NCI-H1105 (cell line): Measurements from ENCODE around the gene AUNIP.

Source experiments
- DNase-seq: peaks from one replicate; lab custom pipeline; 2025; lab: John Stamatoyannopoulos, UW

The AUNIP gene

DNA sequence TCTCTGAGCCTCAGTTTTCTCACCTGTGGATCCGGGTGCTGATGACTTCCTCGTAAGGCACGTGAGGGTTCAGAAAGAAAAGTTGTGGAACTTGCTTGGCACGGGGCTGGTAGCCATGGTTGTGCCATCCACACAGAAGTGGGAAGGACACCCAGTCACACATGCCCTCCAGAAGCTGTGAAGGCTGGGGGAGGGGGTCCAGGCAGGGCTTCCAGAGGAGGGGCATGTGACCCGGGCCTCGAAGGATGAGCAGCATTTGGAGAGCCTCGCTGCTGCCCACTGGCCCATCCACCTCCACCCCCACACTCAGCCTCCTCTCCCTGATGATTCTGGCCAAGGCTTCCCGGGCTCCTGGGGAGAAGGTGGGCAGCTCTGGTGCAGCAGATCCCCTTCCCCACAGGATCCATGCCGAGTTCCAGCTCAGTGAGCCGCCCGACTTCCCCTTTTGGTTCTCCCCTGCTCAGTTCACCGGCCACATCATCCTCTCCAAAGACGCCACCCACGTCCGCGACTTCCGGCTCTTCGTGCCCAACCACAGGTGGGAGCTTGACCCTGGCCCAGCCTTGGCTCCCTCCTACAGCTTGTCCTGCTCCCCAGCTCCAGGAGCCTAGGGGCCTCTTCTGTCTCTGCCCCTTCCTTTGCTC lies 49.9 kb downstream of the AUNIP start:
- no peak for DNase-seq

DNA sequence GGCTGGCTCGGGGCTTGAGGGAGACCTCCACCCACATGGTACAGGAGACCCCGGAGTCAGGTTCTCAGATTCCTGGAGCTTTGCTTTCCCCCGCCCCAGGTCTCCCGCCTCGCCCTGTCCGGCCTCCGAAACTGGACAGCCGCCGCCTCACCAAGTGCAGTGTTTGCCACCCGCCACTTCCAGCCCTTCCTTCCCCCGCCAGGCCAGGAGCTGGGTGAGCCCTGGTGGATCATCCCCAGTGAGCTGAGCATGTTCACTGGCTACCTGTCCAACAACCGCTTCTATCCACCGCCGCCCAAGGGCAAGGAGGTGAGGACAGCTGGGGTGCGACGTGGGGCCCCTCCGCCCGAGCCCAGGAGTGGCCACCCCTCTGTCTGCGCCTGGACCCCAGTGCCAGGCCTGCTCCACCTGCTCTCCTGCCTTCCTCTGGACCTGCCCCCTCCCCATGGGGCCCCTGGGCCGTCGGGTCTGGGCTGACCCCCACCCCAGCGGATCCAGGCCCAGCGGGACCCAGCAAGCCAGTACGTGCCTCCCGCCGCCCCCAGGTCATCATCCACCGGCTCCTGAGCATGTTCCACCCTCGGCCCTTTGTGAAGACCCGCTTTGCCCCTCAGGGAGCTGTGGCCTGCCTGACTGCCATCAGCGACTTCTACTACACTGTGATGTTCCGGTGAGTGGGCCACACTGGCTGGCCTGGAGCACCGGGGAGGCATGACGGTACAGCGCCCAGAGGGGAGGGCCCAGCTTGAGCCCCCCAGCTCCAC lies 50.6 kb downstream of the AUNIP start:
- DNase-seq, result no peak

DNA sequence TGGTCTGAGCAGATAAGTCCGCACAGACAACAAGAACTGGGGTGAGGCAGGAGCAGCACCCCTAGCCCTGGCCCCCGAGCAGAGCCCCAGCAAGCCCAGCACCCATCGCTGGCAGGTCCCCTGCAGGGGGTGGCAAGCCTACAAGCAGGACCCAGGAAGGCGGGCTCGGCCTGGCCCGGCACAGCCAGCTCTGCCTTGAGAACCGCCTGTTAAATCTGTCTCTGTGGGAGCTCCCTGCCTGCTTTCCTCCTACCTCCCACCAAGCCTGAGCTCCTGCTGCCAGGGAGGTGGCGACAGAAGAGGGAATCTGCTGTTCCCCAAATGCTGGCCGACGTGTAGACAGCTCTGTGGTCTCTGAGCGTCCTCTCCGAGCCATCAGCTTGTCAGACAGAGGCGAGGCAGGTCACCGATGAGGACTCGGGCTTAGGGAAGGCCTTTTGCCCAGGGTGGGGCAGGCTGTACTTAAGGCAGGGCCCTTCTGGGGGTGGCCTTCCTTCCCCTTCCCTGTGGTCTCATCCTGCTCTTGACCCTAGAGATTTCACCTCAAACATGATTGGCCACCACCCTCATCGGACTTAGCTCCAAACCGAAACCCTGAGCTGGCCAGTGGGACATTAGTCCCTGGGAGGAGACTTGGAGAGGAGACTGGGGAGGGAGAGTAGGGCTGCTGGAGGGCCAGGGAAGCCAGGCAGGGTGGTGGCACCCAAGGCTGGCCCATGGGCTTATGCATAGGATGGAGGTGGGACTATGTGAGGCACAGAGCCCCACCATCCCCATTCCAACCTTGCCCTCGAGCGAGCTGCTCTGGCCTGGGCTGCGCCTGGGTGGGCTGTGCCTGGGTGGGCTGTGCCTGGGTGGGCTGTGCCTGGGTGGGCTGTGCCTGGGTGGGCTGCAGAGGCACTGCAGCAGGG lies 51.5 kb downstream of the AUNIP start:
- no peak for DNase-seq

DNA sequence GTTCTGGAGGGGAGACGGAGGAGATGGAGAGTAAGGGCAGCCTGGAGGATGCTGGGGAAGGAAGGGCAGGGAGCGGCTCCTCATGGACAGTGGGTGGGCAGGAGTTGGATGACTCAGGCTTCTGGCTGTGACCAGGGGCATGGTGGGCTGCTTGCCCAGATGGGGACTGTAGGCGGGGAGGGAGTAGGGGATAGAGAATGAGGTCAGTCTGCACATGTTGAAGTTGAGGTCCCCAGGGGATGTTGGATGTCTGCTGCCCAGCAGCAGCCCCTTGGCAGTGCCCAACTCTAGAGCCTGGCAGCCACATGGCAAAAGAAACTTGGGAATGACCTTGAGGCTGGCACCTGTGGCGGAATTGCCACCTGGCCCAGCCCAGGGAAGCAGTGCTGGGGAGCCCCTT lies 52.8 kb downstream of the AUNIP start:
- DNase-seq, result no peak

DNA sequence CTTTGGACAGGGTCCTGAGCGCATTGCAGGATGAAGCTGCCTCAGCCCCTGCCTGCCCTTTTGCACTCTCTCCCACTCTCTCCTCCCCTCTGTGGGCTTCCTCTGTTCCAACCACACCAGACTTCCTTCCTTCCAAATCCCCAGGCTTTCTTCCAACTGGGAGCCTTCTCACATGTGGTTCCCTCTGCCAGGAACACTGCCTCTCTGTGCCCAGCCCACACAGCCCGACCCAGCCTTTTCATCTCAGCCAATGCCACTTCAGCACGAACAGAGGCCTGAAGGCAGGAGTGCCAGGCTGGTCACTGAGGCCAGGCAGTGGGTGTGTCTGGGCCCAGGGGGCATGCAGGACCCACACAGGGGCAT lies 53.4 kb downstream of the AUNIP start:
- DNase-seq, result no peak

DNA sequence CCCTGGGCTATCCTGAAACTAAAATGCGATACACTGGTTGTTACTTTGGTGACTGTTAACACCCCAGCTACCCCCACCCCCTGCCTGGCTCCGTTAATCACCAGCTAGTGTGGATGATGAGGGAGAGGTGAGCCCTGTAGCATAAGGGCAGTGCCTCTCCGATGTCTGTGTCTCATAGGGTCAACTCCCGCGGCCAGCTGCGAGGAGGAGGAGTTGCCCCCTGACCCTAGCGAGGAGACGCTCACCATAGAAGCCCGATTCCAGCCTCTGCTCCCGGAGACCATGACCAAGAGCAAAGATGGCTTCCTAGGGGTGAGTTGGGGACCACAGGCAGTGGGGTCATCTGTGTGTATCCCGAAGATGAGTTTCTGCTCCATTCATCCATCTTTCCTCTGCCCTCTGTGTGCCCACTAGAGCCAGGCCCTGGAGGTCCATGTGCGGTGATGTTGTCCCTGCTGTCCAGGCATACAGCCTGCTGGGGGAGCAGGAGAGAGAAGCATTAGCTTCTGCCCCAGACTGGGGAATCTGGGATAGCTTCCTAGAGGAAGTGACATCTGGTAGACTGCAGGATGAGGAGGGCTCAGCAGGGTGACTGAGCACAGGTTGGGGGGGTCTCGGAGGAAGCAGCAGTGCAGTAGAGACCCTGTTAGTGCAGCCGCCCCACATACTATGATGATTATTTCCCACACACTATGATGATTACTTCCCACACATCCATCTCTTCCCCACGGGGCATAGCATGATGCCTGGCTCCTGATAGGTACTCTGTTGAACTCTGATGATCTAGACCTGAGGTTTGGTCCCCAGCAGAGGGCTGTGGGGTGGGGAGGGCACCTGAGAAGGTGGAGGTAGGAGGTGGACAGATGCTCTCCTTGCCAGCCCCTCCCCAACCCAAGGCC lies 54.0 kb downstream of the AUNIP start:
- DNase-seq, result no peak

DNA sequence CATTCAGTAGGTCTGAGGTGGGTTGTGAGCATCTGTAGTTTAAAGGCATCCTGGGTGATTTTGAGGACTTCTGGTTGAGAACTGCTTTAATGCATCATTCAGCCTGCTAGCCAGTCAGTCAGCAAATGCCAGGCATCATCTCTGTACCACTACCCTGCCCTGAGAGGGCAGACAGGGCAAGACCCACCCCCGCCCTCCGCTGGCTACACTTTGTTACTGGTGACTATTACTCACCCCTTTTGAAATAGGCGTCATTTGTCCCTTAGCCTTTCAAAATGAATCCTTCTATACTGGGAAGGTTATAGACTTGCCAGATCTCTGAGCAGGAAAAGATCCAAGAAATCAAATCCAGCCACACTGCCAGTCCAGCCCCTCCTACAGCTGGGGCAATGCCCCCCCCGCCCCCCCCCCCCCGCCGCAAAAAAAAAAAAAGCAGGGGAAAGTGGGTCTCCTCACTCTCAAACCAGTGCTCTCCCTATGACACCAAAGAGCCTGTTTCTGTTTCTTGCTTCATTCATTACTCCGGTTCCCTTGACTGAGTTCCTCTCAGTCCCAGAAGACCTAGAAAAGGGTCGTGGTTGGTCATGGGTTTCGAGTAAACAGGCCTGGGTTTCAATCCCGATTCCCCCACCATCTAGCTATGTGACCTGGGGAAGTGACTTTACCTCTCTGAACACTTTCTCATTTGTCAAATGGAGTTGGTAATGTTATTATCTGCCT lies 54.9 kb downstream of the AUNIP start:
- DNase-seq, result no peak

DNA sequence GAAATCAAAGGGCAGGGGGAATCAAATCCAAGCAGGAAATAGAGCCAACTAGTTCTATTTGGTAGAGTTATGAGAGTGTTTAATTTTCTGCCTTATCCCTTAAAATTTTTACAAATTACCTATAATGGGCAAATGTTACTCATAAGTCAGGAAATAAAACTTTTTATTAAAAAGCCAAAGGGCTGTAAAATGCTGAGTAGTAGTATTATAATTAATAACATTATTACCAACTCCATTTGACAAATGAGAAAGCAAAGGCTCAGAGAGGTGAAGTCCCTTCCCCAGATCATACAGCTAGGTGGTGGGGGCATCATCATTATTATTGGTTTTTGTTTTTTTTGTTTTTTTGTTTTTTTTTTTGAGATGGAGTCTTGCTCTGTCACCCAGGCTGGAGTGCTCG lies 55.9 kb downstream of the AUNIP start:
- DNase-seq, result no peak

DNA sequence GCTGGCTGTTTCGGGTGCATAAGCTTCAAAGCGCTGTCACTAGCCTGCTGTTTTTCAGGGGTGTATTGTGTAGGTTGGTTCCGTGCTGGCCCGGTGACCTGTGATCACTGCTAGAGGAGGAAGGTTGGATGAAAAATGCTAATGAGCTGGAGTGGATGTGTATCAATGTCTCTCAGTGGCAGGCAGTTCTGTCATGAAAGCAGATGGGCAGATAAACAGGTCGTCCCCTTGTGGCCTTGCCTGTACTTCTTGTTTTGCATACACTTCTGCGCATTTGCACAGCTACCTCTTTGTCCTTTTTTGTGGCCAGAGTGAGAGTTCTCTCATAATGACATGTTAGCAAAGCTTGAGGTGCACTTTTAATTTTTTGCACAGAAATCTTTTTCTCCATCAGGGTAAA lies 56.3 kb downstream of the AUNIP start:
- DNase-seq, result no peak

DNA sequence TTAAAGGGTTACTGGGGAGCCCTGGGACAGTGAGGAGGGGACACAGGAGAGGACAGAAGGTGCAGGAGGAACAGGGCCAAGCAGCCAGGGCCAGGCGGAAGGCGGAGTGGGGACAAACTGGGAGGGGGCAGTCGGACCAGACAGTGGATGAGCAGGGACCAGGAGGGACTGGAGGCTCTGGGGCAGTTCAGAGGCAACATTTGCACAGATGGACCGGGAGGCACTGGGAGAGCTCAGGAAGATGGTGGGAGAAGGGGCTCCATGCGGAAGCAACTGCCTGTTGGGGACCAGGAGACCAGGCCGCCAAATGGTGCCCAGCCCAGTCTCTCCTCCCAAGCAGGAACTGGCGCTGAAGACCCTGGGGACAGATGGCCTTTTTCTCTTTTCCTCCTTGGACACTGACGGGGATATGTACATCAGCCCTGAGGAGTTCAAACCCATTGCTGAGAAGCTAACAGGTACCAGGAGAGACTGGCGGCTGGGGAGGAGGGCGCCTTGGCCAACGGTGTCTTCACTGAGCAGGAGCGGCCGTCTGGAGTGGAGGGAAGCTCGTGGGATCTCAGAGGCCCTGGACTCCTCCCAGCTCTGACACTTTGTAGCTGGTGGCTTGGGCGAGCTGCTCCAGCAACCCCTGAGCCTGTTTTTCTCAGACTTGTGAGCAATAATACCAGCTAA lies 58.4 kb downstream of the AUNIP start:
- no peak for DNase-seq

DNA sequence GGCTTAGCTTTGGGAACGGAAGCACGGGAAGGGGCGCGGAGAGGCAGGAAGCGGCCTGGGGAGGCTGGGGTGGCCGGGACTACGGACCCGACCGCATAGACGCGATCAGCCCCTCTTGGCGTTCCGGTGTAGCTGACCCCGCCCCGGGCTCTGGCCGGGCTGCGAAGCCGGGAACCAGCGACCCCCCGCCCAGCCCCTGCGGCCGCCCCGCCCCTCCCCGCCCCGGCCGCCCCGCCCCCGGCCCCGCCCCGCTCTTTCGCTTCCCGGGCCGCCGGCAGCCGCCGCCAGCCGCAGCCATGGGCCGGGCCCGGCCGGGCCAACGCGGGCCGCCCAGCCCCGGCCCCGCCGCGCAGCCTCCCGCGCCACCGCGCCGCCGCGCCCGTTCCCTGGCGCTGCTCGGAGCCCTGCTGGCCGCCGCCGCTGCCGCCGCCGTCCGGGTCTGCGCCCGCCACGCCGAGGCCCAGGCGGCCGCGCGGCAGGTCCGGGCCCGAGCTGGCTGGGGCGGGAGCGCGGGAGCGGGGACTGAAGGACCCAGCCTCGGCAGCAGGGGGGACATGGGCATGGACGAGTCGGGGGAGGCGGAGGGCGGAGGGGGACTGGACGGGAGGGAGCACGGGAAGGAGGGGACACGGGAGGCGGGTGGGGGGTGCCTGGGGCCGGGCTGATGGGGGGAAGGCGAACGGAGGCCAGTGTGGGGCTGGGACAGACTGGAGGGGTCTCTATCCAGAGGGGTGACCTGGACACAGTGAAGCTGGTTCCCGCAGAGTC lies 59.1 kb downstream of the AUNIP start, which contains the start of gene SELENON:
SELENON (plus strand) TSS at position 259 of the 768 bp plus-strand sequence; CDS start at position 297, 38 bp downstream.
- peak; percentile 54 for DNase-seq

DNA sequence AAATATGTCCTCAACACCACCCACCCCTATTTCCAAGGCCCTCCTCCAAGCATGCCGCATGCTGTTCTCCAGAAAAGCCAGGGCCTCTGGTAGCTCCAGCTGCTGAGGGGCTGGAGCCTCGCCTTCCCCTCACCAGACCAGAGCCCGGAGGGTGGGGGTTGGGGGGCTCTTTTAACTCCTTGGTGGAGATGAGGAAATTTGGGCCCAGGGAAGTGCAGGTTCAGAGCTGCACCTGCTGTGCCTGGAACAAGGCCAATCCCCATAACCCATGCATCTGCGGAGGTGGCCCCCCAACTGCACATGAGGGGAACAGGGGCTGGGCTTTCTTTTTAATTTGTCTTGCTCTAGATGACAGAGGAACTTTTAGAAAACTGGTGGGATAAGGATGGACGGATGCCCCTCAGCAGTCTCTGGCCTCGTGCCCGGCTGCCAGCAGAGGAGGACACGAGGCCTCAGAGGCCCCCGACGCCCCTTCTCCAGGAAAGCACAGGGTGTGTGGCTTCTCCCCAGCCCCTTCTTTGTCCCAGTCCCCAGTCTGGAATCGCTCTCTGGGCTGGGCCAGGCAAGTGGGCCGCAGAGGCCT lies 59.8 kb downstream of the AUNIP start:
- peak; percentile 48 for DNase-seq

DNA sequence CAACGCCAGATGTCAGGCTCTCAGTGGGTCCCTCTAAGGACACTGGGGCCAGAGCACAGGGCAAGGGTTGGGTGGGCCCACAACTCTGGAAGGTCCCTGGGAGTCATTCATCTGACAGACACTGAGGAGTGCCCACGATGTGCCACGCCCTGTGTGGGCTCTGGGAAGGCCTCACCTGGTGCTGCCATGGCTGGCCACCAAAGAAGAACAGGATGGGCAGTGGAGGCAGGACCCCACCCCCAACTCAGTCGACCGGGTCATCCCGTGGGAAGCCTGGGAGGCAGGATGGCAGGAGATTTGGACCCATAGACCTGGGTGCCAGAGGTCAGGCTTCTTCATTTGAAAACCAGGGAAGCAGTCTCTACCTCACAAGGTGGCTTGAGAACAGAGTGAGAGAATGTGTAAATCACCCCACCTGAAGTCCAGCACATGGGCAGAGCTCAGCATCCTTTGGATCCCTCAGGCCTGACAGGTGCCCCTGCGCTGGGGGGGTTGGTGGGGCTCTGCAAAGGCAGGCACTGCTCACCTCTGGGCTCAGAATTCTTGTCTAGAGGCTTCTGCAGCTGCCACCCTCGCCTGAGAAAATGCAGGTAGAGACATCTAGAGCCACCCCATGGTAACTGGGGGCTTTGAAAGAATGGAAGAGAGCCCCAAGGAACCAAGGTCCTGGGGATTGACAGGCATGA lies 60.4 kb downstream of the AUNIP start:
- DNase-seq, result no peak

DNA sequence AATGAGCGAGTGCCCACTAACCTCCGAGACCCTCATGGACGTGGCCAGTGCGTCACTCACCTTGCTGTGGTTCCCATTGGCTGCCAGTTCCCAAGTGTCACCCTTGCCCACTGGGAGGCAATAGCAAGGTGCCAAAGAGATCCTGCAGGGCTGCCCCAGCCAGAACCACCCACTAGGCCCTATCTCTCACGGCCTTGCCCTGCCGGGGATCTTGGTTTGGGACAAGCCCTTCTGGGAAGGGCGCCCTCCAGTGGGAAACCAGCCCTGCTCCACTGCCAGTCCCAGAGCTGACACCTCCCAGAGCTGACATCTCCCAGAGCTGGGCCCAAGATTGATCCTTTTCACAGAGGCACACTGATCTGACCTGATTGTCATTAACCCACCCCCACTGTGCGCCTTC lies 61.3 kb downstream of the AUNIP start:
- DNase-seq, result no peak

DNA sequence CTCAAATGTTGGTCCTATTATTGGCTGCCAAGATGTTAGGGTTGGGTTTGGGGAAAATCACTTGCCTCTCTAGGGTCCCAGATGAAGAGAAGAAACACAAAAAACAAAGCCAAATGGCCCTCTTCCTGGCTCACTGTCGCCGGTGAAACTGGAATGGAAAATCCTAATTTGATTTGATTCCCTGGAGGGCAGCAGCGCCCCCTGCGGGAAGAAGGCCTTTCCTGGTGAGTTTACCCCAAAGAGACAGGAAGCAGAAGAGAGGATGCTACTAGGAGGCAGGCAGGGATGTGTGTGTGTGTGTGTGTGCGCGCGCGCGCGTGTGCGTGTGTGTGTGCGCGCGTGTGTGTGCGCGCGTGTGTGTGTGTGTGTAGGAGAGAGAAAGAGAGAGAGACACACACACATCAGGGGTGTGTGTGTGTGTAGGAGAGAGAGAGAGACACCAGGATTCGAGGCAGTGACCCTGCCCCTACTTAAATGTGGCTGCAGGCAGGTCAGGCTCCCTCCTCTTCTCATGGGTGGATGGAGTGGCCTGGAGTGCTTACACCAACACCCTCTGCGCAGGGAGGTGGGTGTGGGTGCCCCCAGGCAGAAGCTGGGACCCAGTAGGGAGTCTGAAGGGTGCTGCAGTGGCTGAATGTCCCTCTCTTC lies 62.3 kb downstream of the AUNIP start:
- peak; percentile 92 for DNase-seq

DNA sequence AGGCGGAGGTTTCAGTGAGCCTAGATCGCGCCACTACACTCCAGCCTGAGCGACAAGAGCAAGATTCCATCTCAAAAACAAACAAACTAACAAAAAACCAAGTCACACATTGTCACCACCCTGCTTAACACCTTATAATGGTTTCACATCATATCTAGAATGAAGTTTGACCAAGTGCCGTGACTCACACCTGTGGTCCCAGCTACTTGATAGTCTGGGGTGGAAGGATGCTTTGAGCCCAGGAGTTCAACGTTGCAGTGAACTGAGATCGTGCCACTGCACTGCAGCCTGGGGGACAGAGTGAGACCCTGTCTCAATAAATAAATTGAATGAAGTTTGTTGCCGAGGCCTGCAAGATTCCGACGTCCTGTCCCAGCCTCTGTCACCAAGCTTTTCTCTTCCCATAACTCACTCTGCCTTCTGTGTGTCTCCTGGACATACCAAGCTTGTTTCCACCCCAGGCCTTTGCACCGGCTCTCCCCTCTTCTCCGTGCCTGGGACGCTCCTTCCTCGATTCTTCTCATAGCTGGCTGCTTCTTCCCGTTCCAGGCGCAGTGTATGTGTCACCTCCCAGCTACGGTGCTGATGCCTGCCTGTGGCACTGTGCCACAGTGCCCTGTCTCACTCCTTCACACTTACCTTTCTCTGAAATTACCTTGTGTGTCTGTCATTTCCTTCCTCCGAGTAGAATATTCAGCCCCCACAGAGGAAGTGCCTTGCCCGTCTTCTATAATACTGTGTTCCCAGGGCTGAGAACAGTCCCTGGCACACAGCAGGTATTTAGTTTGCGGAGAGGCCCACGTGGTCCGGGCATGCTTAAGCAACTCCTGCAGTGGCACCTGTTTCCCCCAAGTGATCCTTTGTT lies 63.1 kb downstream of the AUNIP start:
- peak; percentile 92 for DNase-seq

DNA sequence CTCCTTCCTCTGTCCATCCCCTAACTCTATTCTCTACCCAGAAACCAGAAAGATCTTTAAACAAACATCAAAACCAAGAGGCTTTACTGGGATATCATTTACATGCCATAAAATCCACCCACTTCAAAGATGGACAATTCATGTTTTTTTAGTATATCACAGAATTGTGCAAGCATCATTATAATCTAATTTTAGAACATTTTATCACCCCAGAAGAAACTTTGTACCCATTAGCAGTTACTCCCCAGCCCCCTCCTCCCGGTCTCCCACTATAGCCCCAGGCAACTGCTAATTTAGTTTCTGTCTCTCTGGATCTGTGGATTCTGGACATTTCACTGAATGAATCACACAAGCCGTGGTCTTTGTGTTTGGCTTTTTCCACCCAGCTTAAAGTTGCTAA lies 64.0 kb downstream of the AUNIP start:
- DNase-seq, result no peak
